Suprapubic skin (tissue), 4 donors: ENCODE results near the gene GCC1. TPM values are rescaled to one million over a fixed set of nuclear protein-coding genes. Genes with fewer than 3 reads are reported as not detected.

Experiments
- DNase-seq, 2 donors: peaks; one replicate each; pipeline ENCODE4 v3.0.0-alpha.2; 2019; ENCODE audit warnings: low spot score in 2 of 2
- H3K27ac ChIP-seq: fragments of 200-600 bp; sonication (generic); one replicate; pipeline ENCODE4 v1.5.1; 2019
- H3K27me3 ChIP-seq: fragments of 200-600 bp; sonication (generic); one replicate; pipeline ENCODE4 v1.5.1; 2019
- H3K36me3 ChIP-seq: fragments of 200-600 bp; sonication (generic); one replicate; pipeline ENCODE4 v1.5.1; 2019
- H3K4me1 ChIP-seq: fragments of 200-600 bp; sonication (generic); one replicate; pipeline ENCODE4 v1.5.1; 2019
- H3K4me3 ChIP-seq: fragments of 200-600 bp; sonication (generic); one replicate; pipeline ENCODE4 v1.5.1; 2019; ENCODE audit warnings: mild to moderate bottlenecking
- H3K9me3 ChIP-seq: fragments of 200-600 bp; sonication (generic); one replicate; pipeline ENCODE4 v1.5.1; 2019
- CTCF ChIP-seq, 2 donors: fragments of 200-600 bp in 1 of 2; fragments of 450-650 bp in 1 of 2; sonication (generic) in 1 of 2; IDR thresholded peaks; one replicate each; pipeline ENCODE4 v1.5.1; 2016 to 2019; ENCODE audit warnings: antibody characterized with exemption in 2 of 2, mild to moderate bottlenecking in 1 of 2, moderate library complexity in 1 of 2
- EP300 ChIP-seq: sonication (generic); formaldehyde crosslinking; IDR thresholded peaks from one replicate; pipeline ENCODE4 v1.6.1; 2017; ENCODE audit warnings: antibody characterized with exemption
- POLR2A ChIP-seq, 2 donors: fragments of 450-650 bp; IDR thresholded peaks; one replicate each; pipeline ENCODE4 v1.6.1; 2017; ENCODE audit warnings: antibody characterized with exemption in 2 of 2, mild to moderate bottlenecking in 2 of 2, moderate library complexity in 2 of 2
- POLR2AphosphoS5 ChIP-seq, 3 donors: sonication (generic); formaldehyde crosslinking; IDR thresholded peaks; one replicate each; pipeline ENCODE4 v1.6.1; 2017; ENCODE audit warnings: antibody characterized with exemption in 3 of 3
- WGBS: methylation state at CpG from one replicate; pipeline ENCODE4 v1.1.5; 2018; 5-methylcytosine and 5-hydroxymethylcytosine counted together
- total RNA-seq, 4 donors: library from RNA; depleted of rRNA; stranded (reverse); fragments of >200 nt; gene quantifications; one replicate each; pipeline ENCODE4 v1.1.0, GENCODE V29; 2016

GCC1 gene
- total RNA-seq, 4 donors from 2014 or later = 17.8 to 27.7 (median 20.5) TPM

DNA sequence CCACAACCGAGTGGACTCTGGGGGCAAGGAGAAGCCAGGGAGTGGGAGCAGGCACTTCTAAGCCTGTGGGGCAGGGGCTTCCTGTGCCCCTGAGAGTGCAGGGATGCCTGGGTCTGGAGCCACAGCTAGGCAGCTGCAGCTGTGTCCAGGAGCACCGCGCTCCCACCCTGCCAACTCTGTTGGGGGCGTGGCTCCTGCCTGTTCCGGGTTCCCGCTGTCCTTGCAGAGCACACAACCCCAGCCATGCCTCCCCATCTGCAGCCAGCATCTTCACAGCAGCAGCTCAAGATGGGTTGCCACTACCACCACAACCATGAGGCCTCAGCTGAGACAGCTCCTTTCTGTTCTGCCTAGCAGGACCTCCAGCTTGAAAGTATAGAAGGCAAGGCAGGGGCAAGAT lies 23.9 kb upstream of the GCC1 start:
- Histone ChIP-seq H3K36me3 (no peaks in the 10 kb centered on the region), H3K4me3 (no peak overlapping the region), H3K4me1 (no peaks in the 10 kb centered on the region), H3K9me3 (peaks cover 3% of the 10 kb centered on the region), H3K27ac (no peak overlapping the region), H3K27me3 (peaks cover 9% of the 10 kb centered on the region)
- WGBS = 100% methylated on average over 5 of the region's 6 CpGs
- TF ChIP-seq POLR2A (IDR thresholded peaks at IDR 0.05) = no peak
- no peak for TF ChIP-seq CTCF (IDR thresholded peaks at IDR 0.05)
- TF ChIP-seq POLR2AphosphoS5 (IDR thresholded peaks at IDR 0.05) = no peak
- TF ChIP-seq EP300 = no peak
- DNase-seq = no peak

GRCh38 chr7:127608446-127608845 lies 23.1 kb upstream of the GCC1 start:
- DNase-seq = no peak
- Histone ChIP-seq H3K4me3 (no peak overlapping the region), H3K27ac (no peak overlapping the region), H3K4me1 (no peaks in the 10 kb centered on the region), H3K27me3 (peaks cover 1% of the 10 kb centered on the region), H3K36me3 (no peaks in the 10 kb centered on the region), H3K9me3 (peaks cover 3% of the 10 kb centered on the region)
- WGBS = 93% methylated on average over 6 of the region's 6 CpGs
- TF ChIP-seq EP300 (no peak), POLR2AphosphoS5 (IDR thresholded peaks at IDR 0.05) (no peak), CTCF (IDR thresholded peaks at IDR 0.05) (no peak), POLR2A (IDR thresholded peaks at IDR 0.05) (no peak)

- TF ChIP-seq POLR2AphosphoS5 (IDR thresholded peaks at IDR 0.05) (no peak), CTCF (IDR thresholded peaks at IDR 0.05) (no peak), EP300 (no peak), POLR2A (IDR thresholded peaks at IDR 0.05) (no peak)
- DNase-seq = no peak
- Histone ChIP-seq H3K27me3 (no peaks in the 10 kb centered on the region), H3K36me3 (no peaks in the 10 kb centered on the region), H3K27ac (no peak overlapping the region), H3K9me3 (no peaks in the 10 kb centered on the region), H3K4me1 (no peaks in the 10 kb centered on the region), H3K4me3 (no peak overlapping the region)
- WGBS = 80% methylated on average over 3 of the region's 3 CpGs
Measured at GRCh38 chr7:127600885-127601284, 15.5 kb upstream of the GCC1 start.

- WGBS = 73% methylated on average over 6 of the region's 6 CpGs
- Histone ChIP-seq H3K36me3 (no peaks in the 10 kb centered on the region), H3K27me3 (no peaks in the 10 kb centered on the region), H3K9me3 (no peaks in the 10 kb centered on the region), H3K4me3 (no peak overlapping the region), H3K4me1 (no peaks in the 10 kb centered on the region), H3K27ac (no peak overlapping the region)
- TF ChIP-seq POLR2AphosphoS5 (IDR thresholded peaks at IDR 0.05) = no peak
- no peak for TF ChIP-seq POLR2A (IDR thresholded peaks at IDR 0.05)
- no peak for TF ChIP-seq CTCF (IDR thresholded peaks at IDR 0.05)
- no peak for TF ChIP-seq EP300
- no peak for DNase-seq
Measured at GRCh38 chr7:127598318-127598717, 12.9 kb upstream of the GCC1 start.

GRCh38 chr7:127595737-127596136 lies 10.3 kb upstream of the GCC1 start:
- no peaks in the 10 kb centered on the region for H3K27me3 ChIP-seq
- no peak for DNase-seq
- no peaks in the 10 kb centered on the region for H3K4me1 ChIP-seq
- no peak overlapping the region for H3K4me3 ChIP-seq
- peaks cover 15% of the 10 kb centered on the region for H3K36me3 ChIP-seq
- whole genome bisulfite sequencing = 89% methylated on average over 5 of the region's 5 CpGs
- H3K9me3 ChIP-seq = no peaks in the 10 kb centered on the region
- H3K27ac ChIP-seq = no peak overlapping the region
- TF ChIP-seq POLR2AphosphoS5 (IDR thresholded peaks at IDR 0.05) (no peak), EP300 (no peak), CTCF (IDR thresholded peaks at IDR 0.05) (no peak), POLR2A (IDR thresholded peaks at IDR 0.05) (no peak)
